Measurements from ENCODE around the gene BPHL. TPM values are rescaled to one million over a fixed set of nuclear protein-coding genes. Genes with fewer than 3 reads are reported as not detected.
"Not testable (repeated sequence)": the region's sequence is repeated elsewhere in the genome, so short reads cannot be mapped to it uniquely, and the experiment has no call there.

The BPHL gene
- total RNA-seq, 2 donors from 2014 or later = 16.5 to 17.7 TPM

DNA sequence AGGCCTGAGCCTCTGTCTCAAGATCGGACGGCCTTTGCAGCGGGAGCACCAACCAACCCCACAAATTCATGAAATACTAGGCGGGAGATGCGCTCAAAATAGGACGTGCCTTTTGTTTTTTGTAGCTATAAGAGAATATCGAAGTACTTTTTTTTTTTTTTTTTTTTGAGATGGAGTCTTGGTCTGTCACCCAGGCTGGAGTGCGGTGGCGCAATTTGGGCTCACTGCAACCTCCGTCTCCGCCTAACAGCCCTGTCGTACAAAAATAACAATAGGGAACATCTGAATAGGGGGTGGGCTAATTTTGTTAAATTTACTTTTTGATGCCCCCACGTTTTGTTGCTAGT, 44.7 kb downstream of the BPHL start:
- Histone ChIP-seq H3K27ac (peak overlapping the region; percentile 86 to 93), H3K4me1 (replicated peaks) (no peaks in the 10 kb centered on the region), H3K27me3 (replicated peaks; ENCODE audit: insufficient read depth) (no peaks in the 10 kb centered on the region), H3K9me3 (no peaks in the 10 kb centered on the region), H3K36me3 (no peaks in the 10 kb centered on the region), H3K4me3 (peak overlapping the region; percentile 63 to 67)
- 25% methylated on average over 13 of the region's 13 CpGs for WGBS
- TF ChIP-seq POLR2A (IDR thresholded peaks at IDR 0.05) (no peak), POLR2AphosphoS5 (IDR thresholded peaks at IDR 0.05) (no peak)
- TF ChIP-seq, protein P1, sequence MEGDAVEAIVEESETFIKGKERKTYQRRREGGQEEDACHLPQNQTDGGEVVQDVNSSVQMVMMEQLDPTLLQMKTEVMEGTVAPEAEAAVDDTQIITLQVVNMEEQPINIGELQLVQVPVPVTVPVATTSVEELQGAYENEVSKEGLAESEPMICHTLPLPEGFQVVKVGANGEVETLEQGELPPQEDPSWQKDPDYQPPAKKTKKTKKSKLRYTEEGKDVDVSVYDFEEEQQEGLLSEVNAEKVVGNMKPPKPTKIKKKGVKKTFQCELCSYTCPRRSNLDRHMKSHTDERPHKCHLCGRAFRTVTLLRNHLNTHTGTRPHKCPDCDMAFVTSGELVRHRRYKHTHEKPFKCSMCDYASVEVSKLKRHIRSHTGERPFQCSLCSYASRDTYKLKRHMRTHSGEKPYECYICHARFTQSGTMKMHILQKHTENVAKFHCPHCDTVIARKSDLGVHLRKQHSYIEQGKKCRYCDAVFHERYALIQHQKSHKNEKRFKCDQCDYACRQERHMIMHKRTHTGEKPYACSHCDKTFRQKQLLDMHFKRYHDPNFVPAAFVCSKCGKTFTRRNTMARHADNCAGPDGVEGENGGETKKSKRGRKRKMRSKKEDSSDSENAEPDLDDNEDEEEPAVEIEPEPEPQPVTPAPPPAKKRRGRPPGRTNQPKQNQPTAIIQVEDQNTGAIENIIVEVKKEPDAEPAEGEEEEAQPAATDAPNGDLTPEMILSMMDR (IDR thresholded peaks at IDR 0.05) = no peak
- intact Hi-C loops (cut with DNase I) = loop anchor here (5.0 kb wide), 2 partner anchors 36 to 89 kb away; no protein-coding TSS in a partner anchor
- DNase-seq (ENCODE audit: low spot score) = no peak

GRCh38 chr6:3164388-3164787, 45.9 kb downstream of the BPHL start:
- TF ChIP-seq POLR2AphosphoS5 (IDR thresholded peaks at IDR 0.05) (no peak), POLR2A (IDR thresholded peaks at IDR 0.05) (no peak)
- TF ChIP-seq, protein P1 (IDR thresholded peaks at IDR 0.05) = no peak
- no peak for DNase-seq (ENCODE audit: low spot score)
- no peaks in the 10 kb centered on the region for H3K4me1 ChIP-seq (replicated peaks)
- H3K27ac ChIP-seq = no peak overlapping the region
- 91% methylated on average over 6 of the region's 6 CpGs for WGBS
- no peaks in the 10 kb centered on the region for H3K27me3 ChIP-seq (replicated peaks; ENCODE audit: insufficient read depth)
- no peak overlapping the region for H3K4me3 ChIP-seq
- H3K9me3 ChIP-seq = no peaks in the 10 kb centered on the region
- H3K36me3 ChIP-seq = no peaks in the 10 kb centered on the region
- intact Hi-C loops (cut with DNase I) = loop anchor here (5.0 kb wide), 2 partner anchors 37 to 88 kb away; no protein-coding TSS in a partner anchor

DNA sequence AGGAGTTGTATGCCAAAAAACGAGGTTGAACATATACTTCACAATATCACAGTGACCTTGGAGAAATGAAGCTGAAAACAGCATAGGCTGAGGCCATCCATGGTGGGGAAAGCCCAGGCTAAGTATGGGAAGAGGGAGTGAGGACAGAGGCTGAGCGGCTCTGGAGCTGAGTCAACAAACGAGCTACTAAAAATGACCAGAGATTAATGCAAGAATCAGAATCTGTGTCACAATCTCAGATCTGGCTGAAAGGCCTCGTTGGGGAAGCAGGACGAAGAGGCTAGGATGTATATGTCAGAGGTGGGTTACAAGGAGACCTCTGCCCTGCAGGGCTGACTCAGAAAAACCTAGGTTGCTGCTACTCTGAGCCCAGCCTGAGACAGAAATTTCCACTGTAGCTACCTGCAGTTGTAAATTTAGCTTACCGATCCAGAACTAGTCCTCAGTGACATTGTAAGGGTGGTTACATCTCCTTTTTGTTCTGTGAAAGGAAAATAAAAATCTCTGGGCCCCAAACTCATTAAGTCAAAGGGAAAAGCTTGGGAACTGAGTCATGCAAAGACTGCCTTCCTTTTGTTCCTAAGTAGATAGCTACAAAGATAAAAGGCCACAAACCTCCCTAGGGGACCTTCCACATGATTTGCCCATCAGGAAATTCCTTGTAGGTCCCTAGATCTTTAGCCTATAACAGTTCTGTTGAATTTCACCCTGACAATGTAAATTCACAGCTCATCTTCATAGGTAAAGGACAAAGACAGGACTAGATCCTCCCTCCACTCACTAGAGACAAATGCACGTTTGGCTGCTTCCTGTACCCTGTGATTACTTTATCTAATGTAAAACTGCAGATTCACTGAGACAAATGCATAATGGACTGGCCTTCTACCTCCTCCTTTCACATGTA, 47.4 kb downstream of the BPHL start:
- DNase-seq (ENCODE audit: low spot score) = no peak
- no peaks in the 10 kb centered on the region for H3K36me3 ChIP-seq
- H3K4me1 ChIP-seq (replicated peaks) = no peaks in the 10 kb centered on the region
- no peaks in the 10 kb centered on the region for H3K27me3 ChIP-seq (replicated peaks; ENCODE audit: insufficient read depth)
- TF ChIP-seq, protein P1 (IDR thresholded peaks at IDR 0.05) = no peak
- TF ChIP-seq POLR2AphosphoS5 (IDR thresholded peaks at IDR 0.05) = no peak
- TF ChIP-seq POLR2A (IDR thresholded peaks at IDR 0.05) = no peak
- no peak overlapping the region for H3K4me3 ChIP-seq
- WGBS = 71% methylated on average over 7 of the region's 7 CpGs
- intact Hi-C loops (cut with DNase I) = no loop called here
- H3K9me3 ChIP-seq = no peaks in the 10 kb centered on the region
- H3K27ac ChIP-seq = no peak overlapping the region

GRCh38 chr6:3166535-3167225, 48.2 kb downstream of the BPHL start:
- H3K27me3 ChIP-seq (replicated peaks; ENCODE audit: insufficient read depth); intact Hi-C loops (cut with DNase I); H3K27ac ChIP-seq; DNase-seq (ENCODE audit: low spot score); H3K36me3 ChIP-seq; H3K9me3 ChIP-seq; H3K4me1 ChIP-seq (replicated peaks); H3K4me3 ChIP-seq: not testable (repeated sequence)
- 93% methylated on average over 10 of the region's 10 CpGs for WGBS

DNA sequence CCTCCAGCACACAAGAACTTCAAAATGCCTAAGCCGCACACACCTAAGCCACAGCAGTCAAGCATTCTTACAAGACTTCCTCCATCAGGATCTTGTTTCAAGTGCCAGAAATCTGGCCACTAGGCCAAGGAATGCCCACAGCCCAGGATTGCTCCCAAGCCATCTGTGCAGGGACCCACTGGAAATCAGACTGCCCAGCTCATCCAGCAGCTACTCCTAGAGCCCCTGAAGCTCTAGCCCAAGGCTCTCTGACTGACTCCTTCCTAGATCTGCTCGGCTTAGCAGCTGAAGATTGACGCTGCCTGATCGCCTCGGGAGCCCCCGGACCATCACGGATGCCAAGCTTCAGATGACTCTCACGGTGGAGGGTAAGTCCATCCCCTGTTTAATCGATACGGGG, 49.5 kb downstream of the BPHL start:
- DNase-seq (ENCODE audit: low spot score); H3K4me3 ChIP-seq; H3K9me3 ChIP-seq; H3K27me3 ChIP-seq (replicated peaks; ENCODE audit: insufficient read depth); H3K36me3 ChIP-seq; H3K27ac ChIP-seq; H3K4me1 ChIP-seq (replicated peaks); intact Hi-C loops (cut with DNase I): not testable (repeated sequence)
- 96% methylated on average over 10 of the region's 10 CpGs for WGBS

GRCh38 chr6:3170676-3171075, 52.2 kb downstream of the BPHL start:
- H3K27me3 ChIP-seq (replicated peaks; ENCODE audit: insufficient read depth); DNase-seq (ENCODE audit: low spot score); H3K4me1 ChIP-seq (replicated peaks); H3K9me3 ChIP-seq; intact Hi-C loops (cut with DNase I); H3K27ac ChIP-seq; H3K36me3 ChIP-seq; H3K4me3 ChIP-seq: not testable (repeated sequence)
- WGBS = 90% methylated on average over 24 of the region's 24 CpGs

GRCh38 chr6:3171313-3172175, 53.0 kb downstream of the BPHL start:
- H3K27me3 ChIP-seq (replicated peaks; ENCODE audit: insufficient read depth); H3K4me3 ChIP-seq; intact Hi-C loops (cut with DNase I); H3K27ac ChIP-seq; H3K4me1 ChIP-seq (replicated peaks); DNase-seq (ENCODE audit: low spot score); H3K9me3 ChIP-seq; H3K36me3 ChIP-seq: not testable (repeated sequence)
- WGBS = 92% methylated on average over 17 of the region's 17 CpGs

- H3K4me1 ChIP-seq (replicated peaks); H3K4me3 ChIP-seq; H3K27me3 ChIP-seq (replicated peaks; ENCODE audit: insufficient read depth); H3K9me3 ChIP-seq; intact Hi-C loops (cut with DNase I); H3K36me3 ChIP-seq; H3K27ac ChIP-seq; DNase-seq (ENCODE audit: low spot score): not testable (repeated sequence)
- 45% methylated on average over 4 of the region's 4 CpGs for WGBS
Measured at GRCh38 chr6:3172789-3173188, 54.3 kb downstream of the BPHL start.

Measured in prostate gland (tissue), 2 donors.